Hematopoietic multipotent progenitor cell (in vitro differentiated cells): ENCODE results near the gene MEIOSIN. TPM values are rescaled to one million over a fixed set of nuclear protein-coding genes. Genes with fewer than 3 reads are reported as not detected.
"Not testable (repeated sequence)": the region's sequence is repeated elsewhere in the genome, so short reads cannot be mapped to it uniquely, and the experiment has no call there.

Source experiments
- DNase-seq, 3 donors: peaks; one replicate each; pipeline ENCODE4 v3.0.0-alpha.2; 2011 to 2015; ENCODE audit warnings: low read depth in 2 of 3, low spot score in 2 of 3
- total RNA-seq: library from RNA; depleted of rRNA; stranded (reverse); fragments of >200 nt; gene quantifications from one replicate; pipeline ENCODE4 v1.2.3, GENCODE V29; 2012

The MEIOSIN gene
- total RNA-seq, 1 donor: not detected

- no peak for DNase-seq
Measured at GRCh38 chr19:45717983-45718650, 15.1 kb upstream of the MEIOSIN start.

GRCh38 chr19:45720065-45720464 lies 13.2 kb upstream of the MEIOSIN start:
- not testable (repeated sequence) for DNase-seq

- not testable (repeated sequence) for DNase-seq
Measured at GRCh38 chr19:45728683-45729082, 4.6 kb upstream of the MEIOSIN start.

- no peak for DNase-seq
Measured at GRCh38 chr19:45729800-45730290, 3.4 kb upstream of the MEIOSIN start.

GRCh38 chr19:45730368-45731288 lies 2.6 kb upstream of the MEIOSIN start, which contains the start of gene FBXO46:
Gene FBXO46, minus strand, starts transcription at chr19:45730896. Its CDS starts 17,401 bp downstream, at chr19:45713495.
- DNase-seq: peak; percentile 76 to 98 (median 97)

- no peak for DNase-seq
Measured at GRCh38 chr19:45739498-45740439, 6.5 kb downstream of the MEIOSIN start.

GRCh38 chr19:45742969-45743368 lies 9.7 kb downstream of the MEIOSIN start:
- no peak for DNase-seq

- no peak for DNase-seq
Measured at GRCh38 chr19:45745606-45746005, 12.4 kb downstream of the MEIOSIN start.

GRCh38 chr19:45746866-45747265 lies 13.6 kb downstream of the MEIOSIN start:
- DNase-seq: no peak

GRCh38 chr19:45747513-45747912 lies 14.3 kb downstream of the MEIOSIN start:
- no peak for DNase-seq

- not testable (repeated sequence) for DNase-seq
Measured at GRCh38 chr19:45751483-45751882, 18.2 kb downstream of the MEIOSIN start.

- DNase-seq: no peak
Measured at GRCh38 chr19:45752639-45753038, 19.4 kb downstream of the MEIOSIN start.

- DNase-seq: no peak
Measured at GRCh38 chr19:45753548-45753947, 20.3 kb downstream of the MEIOSIN start.

- DNase-seq: no peak
Measured at GRCh38 chr19:45754323-45754722, 21.1 kb downstream of the MEIOSIN start.

- no peak for DNase-seq
Measured at GRCh38 chr19:45757695-45758094, 24.5 kb downstream of the MEIOSIN start.

GRCh38 chr19:45758921-45759320 lies 25.7 kb downstream of the MEIOSIN start:
- no peak for DNase-seq

- DNase-seq: no peak
Measured at GRCh38 chr19:45761714-45762113, 28.5 kb downstream of the MEIOSIN start.

GRCh38 chr19:45762870-45763631 lies 29.8 kb downstream of the MEIOSIN start:
- DNase-seq: no peak

GRCh38 chr19:45763691-45764294 lies 30.6 kb downstream of the MEIOSIN start:
- DNase-seq: no peak
